Stimulated activated naive B cell treated with anti-CD40 and anti-IgM and Interleukin-4, amounts not matched to agents 10 μg/mL and 1 μg/mL and 100 μg/mL, for 72 hours (primary cell): ENCODE measurements around the gene KCNJ8.
A peak's percentile ranks its signal among the peaks of the same experiment; 100 is the strongest.
"Not testable (repeated sequence)": the region's sequence is repeated elsewhere in the genome, so short reads cannot be mapped to it uniquely, and the experiment has no call there.

ENCODE experiments used
- ATAC-seq, 2 donors: fragments of 150-1000 bp; cut with Tn5 transposase; replicated peaks; 2 replicates each; pipeline ENCODE4 v1.10.0; 2021; ENCODE audit warnings: moderate library complexity in 1 of 2
- DNase-seq: peaks from one replicate; pipeline ENCODE4 v3.0.0; 2021
- H3K27ac Mint-ChIP-seq: one replicate; pipeline ENCODE4 v1.8.0; 2022; ENCODE audit warnings: mild to moderate bottlenecking, mixed read lengths
- H3K27me3 Mint-ChIP-seq, 2 donors: one replicate each; pipeline ENCODE4 v1.8.0; 2022; ENCODE audit warnings: mixed read lengths in 2 of 2
- H3K36me3 Mint-ChIP-seq, 2 donors: one replicate each; pipeline ENCODE4 v1.8.0; 2022; ENCODE audit warnings: mixed read lengths in 2 of 2, mild to moderate bottlenecking in 1 of 2
- H3K4me1 Mint-ChIP-seq, 2 donors: one replicate each; pipeline ENCODE4 v1.8.0; 2022; ENCODE audit warnings: mixed read lengths in 2 of 2, mild to moderate bottlenecking in 1 of 2
- H3K4me3 Mint-ChIP-seq, 2 donors: one replicate each; pipeline ENCODE4 v1.8.0; 2022; ENCODE audit warnings: mild to moderate bottlenecking in 2 of 2, mixed read lengths in 2 of 2, moderate library complexity in 1 of 2
- H3K9me3 Mint-ChIP-seq, 2 donors: one replicate each; pipeline ENCODE4 v1.8.0; 2022; ENCODE audit warnings: mixed read lengths in 2 of 2, mild to moderate bottlenecking in 1 of 2

The KCNJ8 gene

GRCh38 chr12:21774358-21775132, at the start of gene KCNJ8:
Gene KCNJ8 (minus strand): TSS chr12:21774706. CDS start chr12:21773616, 1,090 bp downstream.
- ATAC-seq = no peak
- H3K4me3 Mint-ChIP-seq = peak within 1 kb of the TSS in 1 of 2 donors; percentile 9
- no peak for DNase-seq
- H3K9me3 Mint-ChIP-seq = no peaks in the 10 kb centered on the region
- peaks cover 41 to 49% of the 10 kb centered on the region in 2 donors for H3K27me3 Mint-ChIP-seq
- no peak within 1 kb of the TSS for H3K27ac Mint-ChIP-seq
- peaks cover 3 to 8% of the 10 kb centered on the region in 2 donors for H3K4me1 Mint-ChIP-seq
- no peaks in the 10 kb centered on the region for H3K36me3 Mint-ChIP-seq

- Mint-ChIP-seq H3K4me1 (no peaks in the 10 kb centered on the region), H3K27me3 (no peaks in the 10 kb centered on the region), H3K9me3 (peaks cover 0 to 2% of the 10 kb centered on the region in 2 donors), H3K27ac (no peak overlapping the region), H3K36me3 (no peaks in the 10 kb centered on the region), H3K4me3 (no peak overlapping the region)
- no peak for DNase-seq
- no peak for ATAC-seq
These were observed 49.1 kb upstream of the KCNJ8 start for GRCh38 chr12:21823581-21823980.

GRCh38 chr12:21819678-21820077, 45.2 kb upstream of the KCNJ8 start:
- Mint-ChIP-seq H3K27ac (no peak overlapping the region), H3K9me3 (no peaks in the 10 kb centered on the region), H3K4me3 (no peak overlapping the region), H3K4me1 (no peaks in the 10 kb centered on the region), H3K36me3 (no peaks in the 10 kb centered on the region), H3K27me3 (no peaks in the 10 kb centered on the region)
- DNase-seq (no peak), ATAC-seq (no peak)

GRCh38 chr12:21819236-21819635, 44.7 kb upstream of the KCNJ8 start:
- Mint-ChIP-seq H3K36me3 (no peaks in the 10 kb centered on the region), H3K4me3 (no peak overlapping the region), H3K27me3 (no peaks in the 10 kb centered on the region), H3K9me3 (no peaks in the 10 kb centered on the region), H3K27ac (no peak overlapping the region), H3K4me1 (no peaks in the 10 kb centered on the region)
- DNase-seq = no peak
- no peak for ATAC-seq

GRCh38 chr12:21818627-21819026, 44.1 kb upstream of the KCNJ8 start:
- Mint-ChIP-seq H3K4me1 (no peaks in the 10 kb centered on the region), H3K9me3 (no peaks in the 10 kb centered on the region), H3K27me3 (no peaks in the 10 kb centered on the region), H3K27ac (no peak overlapping the region), H3K4me3 (no peak overlapping the region), H3K36me3 (no peaks in the 10 kb centered on the region)
- no peak for ATAC-seq
- DNase-seq = no peak

GRCh38 chr12:21815306-21816062, 41.0 kb upstream of the KCNJ8 start:
- H3K9me3 Mint-ChIP-seq = peaks cover 0 to 2% of the 10 kb centered on the region in 2 donors
- no peak for ATAC-seq
- no peak overlapping the region for H3K4me3 Mint-ChIP-seq
- H3K4me1 Mint-ChIP-seq = no peaks in the 10 kb centered on the region
- H3K36me3 Mint-ChIP-seq = no peaks in the 10 kb centered on the region
- H3K27me3 Mint-ChIP-seq = no peaks in the 10 kb centered on the region
- no peak overlapping the region for H3K27ac Mint-ChIP-seq
- no peak for DNase-seq

- Mint-ChIP-seq H3K27ac (no peak overlapping the region), H3K4me3 (no peak overlapping the region), H3K36me3 (no peaks in the 10 kb centered on the region)
These were observed 40.3 kb upstream of the KCNJ8 start for GRCh38 chr12:21814814-21815213.

GRCh38 chr12:21814327-21814726, 39.8 kb upstream of the KCNJ8 start:
- no peaks in the 10 kb centered on the region for H3K4me1 Mint-ChIP-seq
- peaks cover 4% of the 10 kb centered on the region in 2 donors for H3K9me3 Mint-ChIP-seq
- no peak overlapping the region for H3K4me3 Mint-ChIP-seq
- DNase-seq = no peak
- no peaks in the 10 kb centered on the region for H3K36me3 Mint-ChIP-seq
- no peaks in the 10 kb centered on the region for H3K27me3 Mint-ChIP-seq
- no peak for ATAC-seq
- no peak overlapping the region for H3K27ac Mint-ChIP-seq

More at GRCh38 chr12:21814814-21815213, 40.3 kb upstream of the KCNJ8 start:
- Mint-ChIP-seq H3K27me3 (no peaks in the 10 kb centered on the region), H3K4me1 (no peaks in the 10 kb centered on the region), H3K9me3 (peaks cover 3 to 4% of the 10 kb centered on the region in 2 donors)
- ATAC-seq (no peak), DNase-seq (no peak)

- Mint-ChIP-seq H3K27ac (no peak overlapping the region), H3K27me3 (no peaks in the 10 kb centered on the region), H3K9me3 (peaks cover 4 to 5% of the 10 kb centered on the region in 2 donors), H3K4me3 (no peak overlapping the region), H3K4me1 (no peaks in the 10 kb centered on the region), H3K36me3 (no peaks in the 10 kb centered on the region)
- no peak for DNase-seq
- ATAC-seq = no peak
These were observed 39.2 kb upstream of the KCNJ8 start for GRCh38 chr12:21813751-21814150.

- Mint-ChIP-seq H3K4me3 (no peak overlapping the region), H3K9me3 (peaks cover 4 to 5% of the 10 kb centered on the region in 2 donors), H3K27me3 (no peaks in the 10 kb centered on the region), H3K4me1 (no peaks in the 10 kb centered on the region), H3K36me3 (no peaks in the 10 kb centered on the region), H3K27ac (no peak overlapping the region)
- ATAC-seq (no peak), DNase-seq (no peak)
These were observed 38.6 kb upstream of the KCNJ8 start for GRCh38 chr12:21813125-21813524.

- not testable (repeated sequence) for ATAC-seq
These were observed 37.8 kb upstream of the KCNJ8 start for GRCh38 chr12:21812340-21812739.

GRCh38 chr12:21809100-21809499, 34.6 kb upstream of the KCNJ8 start:
- no peak overlapping the region for H3K4me3 Mint-ChIP-seq
- DNase-seq = no peak
- no peak for ATAC-seq
- no peak overlapping the region for H3K27ac Mint-ChIP-seq
- H3K36me3 Mint-ChIP-seq = no peaks in the 10 kb centered on the region
- peaks cover 4 to 5% of the 10 kb centered on the region in 2 donors for H3K9me3 Mint-ChIP-seq
- no peaks in the 10 kb centered on the region for H3K27me3 Mint-ChIP-seq
- no peaks in the 10 kb centered on the region for H3K4me1 Mint-ChIP-seq

More at GRCh38 chr12:21812340-21812739, 37.8 kb upstream of the KCNJ8 start:
- not testable (repeated sequence) for H3K4me3 Mint-ChIP-seq, DNase-seq, H3K9me3 Mint-ChIP-seq, H3K27ac Mint-ChIP-seq, H3K4me1 Mint-ChIP-seq, H3K36me3 Mint-ChIP-seq, H3K27me3 Mint-ChIP-seq

- no peaks in the 10 kb centered on the region for H3K36me3 Mint-ChIP-seq
- no peaks in the 10 kb centered on the region for H3K4me1 Mint-ChIP-seq
These were observed 31.7 kb upstream of the KCNJ8 start for GRCh38 chr12:21806255-21806654.

GRCh38 chr12:21801522-21802288, 27.2 kb upstream of the KCNJ8 start:
- Mint-ChIP-seq H3K27me3 (no peaks in the 10 kb centered on the region), H3K9me3 (no peaks in the 10 kb centered on the region), H3K36me3 (no peaks in the 10 kb centered on the region), H3K4me3 (no peak overlapping the region), H3K4me1 (no peaks in the 10 kb centered on the region), H3K27ac (no peak overlapping the region)
- DNase-seq (no peak), ATAC-seq (no peak)

More at GRCh38 chr12:21806255-21806654, 31.7 kb upstream of the KCNJ8 start:
- no peak for DNase-seq
- Mint-ChIP-seq H3K9me3 (peaks cover 4 to 5% of the 10 kb centered on the region in 2 donors), H3K27me3 (no peaks in the 10 kb centered on the region), H3K27ac (no peak overlapping the region), H3K4me3 (no peak overlapping the region)
- ATAC-seq = no peak
